Activated T-helper 1 cell treated with anti-CD3 and anti-CD28 coated beads, Interleukin-12 subunit alpha, Interleukin-12 subunit beta, Interleukin-2, Interleukin-4 antibody, amounts not matched to agents 30 ng/mL and 10 ng/mL and 1 ng/mL, durations not matched to agents 14 hours and 24 hours and 36 hours (primary cell): ENCODE data around the gene IL10. TPM values are rescaled to one million over a fixed set of nuclear protein-coding genes. Genes with fewer than 3 reads are reported as not detected.

Experiments
- DNase-seq: peaks from one replicate; pipeline ENCODE4 v3.0.0; 2021; ENCODE audit warnings: low spot score
- H3K27ac Mint-ChIP-seq: one replicate; pipeline ENCODE4 v1.8.0; 2021; ENCODE audit warnings: mild to moderate bottlenecking, mixed read lengths
- H3K27me3 Mint-ChIP-seq: one replicate; pipeline ENCODE4 v1.8.0; 2022; ENCODE audit warnings: mild to moderate bottlenecking, moderate library complexity, mixed read lengths; ENCODE audit not compliant: insufficient read depth
- H3K36me3 Mint-ChIP-seq: one replicate; pipeline ENCODE4 v1.8.0; 2021; ENCODE audit warnings: low read depth, mixed read lengths
- H3K4me1 Mint-ChIP-seq: one replicate; pipeline ENCODE4 v1.8.0; 2021; ENCODE audit warnings: low read depth, mixed read lengths
- H3K4me3 Mint-ChIP-seq: one replicate; pipeline ENCODE4 v1.8.0; 2021; ENCODE audit warnings: mild to moderate bottlenecking, moderate library complexity, mixed read lengths
- H3K9me3 Mint-ChIP-seq: one replicate; pipeline ENCODE4 v1.8.0; 2021; ENCODE audit warnings: mixed read lengths
- intact Hi-C: fragments of 100-400 bp; cut with micrococcal nuclease; formaldehyde crosslinking; loops from one replicate; pipeline ENCODE4 v1.15.1; 2024
- total RNA-seq: library from RNA; stranded (reverse); gene quantifications from 2 replicates; pipeline ENCODE4 v1.2.3, GENCODE V29; 2022

The IL10 gene
- total RNA-seq, 1 donor from 2014 or later, result 4.4 TPM

GRCh38 chr1:206801467-206801866, 29.2 kb upstream of the IL10 start:
- Mint-ChIP-seq H3K36me3 (peaks cover 2% of the 10 kb centered on the region), H3K9me3 (no peaks in the 10 kb centered on the region), H3K27me3 (peaks cover 23% of the 10 kb centered on the region), H3K4me3 (peak overlapping the region; percentile 2), H3K27ac (peak overlapping the region; percentile 31), H3K4me1 (peaks cover 87% of the 10 kb centered on the region)
- intact Hi-C loops, result loop anchor here (5.0 to 10.0 kb wide), 3 partner anchors 244 to 611 kb away; partner anchors contain the start of gene RASSF5
- no peak for DNase-seq

GRCh38 chr1:206800891-206801290, 28.6 kb upstream of the IL10 start:
- no peak for DNase-seq
- no peaks in the 10 kb centered on the region for H3K9me3 Mint-ChIP-seq
- peaks cover 89% of the 10 kb centered on the region for H3K4me1 Mint-ChIP-seq
- peaks cover 23% of the 10 kb centered on the region for H3K27me3 Mint-ChIP-seq
- H3K27ac Mint-ChIP-seq, result no peak overlapping the region
- no peak overlapping the region for H3K4me3 Mint-ChIP-seq
- intact Hi-C loops, result loop anchor here (5.0 to 10.0 kb wide), 3 partner anchors 244 to 611 kb away; partner anchors contain the start of gene RASSF5
- peaks cover 2% of the 10 kb centered on the region for H3K36me3 Mint-ChIP-seq

- peaks cover 87% of the 10 kb centered on the region for H3K4me1 Mint-ChIP-seq
- H3K27ac Mint-ChIP-seq, result peak overlapping the region; percentile 15
- no peak overlapping the region for H3K4me3 Mint-ChIP-seq
- intact Hi-C loops, result loop anchor here (5.0 to 10.0 kb wide), 3 partner anchors 243 to 612 kb away; partner anchors contain the start of gene RASSF5
- H3K9me3 Mint-ChIP-seq, result no peaks in the 10 kb centered on the region
- H3K27me3 Mint-ChIP-seq, result peaks cover 25% of the 10 kb centered on the region
- H3K36me3 Mint-ChIP-seq, result peaks cover 2% of the 10 kb centered on the region
- DNase-seq, result no peak
Observed at GRCh38 chr1:206800411-206800810, 28.1 kb upstream of the IL10 start.

GRCh38 chr1:206799311-206799710, 27.0 kb upstream of the IL10 start:
- intact Hi-C loops, result no loop called here
- H3K27ac Mint-ChIP-seq, result no peak overlapping the region
- peaks cover 28% of the 10 kb centered on the region for H3K27me3 Mint-ChIP-seq
- H3K9me3 Mint-ChIP-seq, result no peaks in the 10 kb centered on the region
- H3K4me3 Mint-ChIP-seq, result no peak overlapping the region
- no peak for DNase-seq
- H3K36me3 Mint-ChIP-seq, result peaks cover 5% of the 10 kb centered on the region
- H3K4me1 Mint-ChIP-seq, result peaks cover 87% of the 10 kb centered on the region

GRCh38 chr1:206798384-206798996, 26.2 kb upstream of the IL10 start:
- intact Hi-C loops, result no loop called here
- H3K4me1 Mint-ChIP-seq, result peaks cover 86% of the 10 kb centered on the region
- H3K4me3 Mint-ChIP-seq, result no peak overlapping the region
- H3K27ac Mint-ChIP-seq, result peak overlapping the region; percentile 77
- DNase-seq, result no peak
- no peaks in the 10 kb centered on the region for H3K9me3 Mint-ChIP-seq
- peaks cover 5% of the 10 kb centered on the region for H3K36me3 Mint-ChIP-seq
- H3K27me3 Mint-ChIP-seq, result peaks cover 28% of the 10 kb centered on the region

- H3K4me1 Mint-ChIP-seq, result peaks cover 80% of the 10 kb centered on the region
- H3K9me3 Mint-ChIP-seq, result no peaks in the 10 kb centered on the region
- H3K27me3 Mint-ChIP-seq, result peaks cover 28% of the 10 kb centered on the region
- no peak overlapping the region for H3K27ac Mint-ChIP-seq
- DNase-seq, result no peak
- intact Hi-C loops, result no loop called here
- no peak overlapping the region for H3K4me3 Mint-ChIP-seq
- H3K36me3 Mint-ChIP-seq, result peaks cover 5% of the 10 kb centered on the region
Observed at GRCh38 chr1:206797534-206798383, 25.5 kb upstream of the IL10 start.

GRCh38 chr1:206796981-206797402, 24.7 kb upstream of the IL10 start:
- Mint-ChIP-seq H3K36me3 (peaks cover 5% of the 10 kb centered on the region), H3K27me3 (peaks cover 23% of the 10 kb centered on the region), H3K27ac (no peak overlapping the region), H3K9me3 (no peaks in the 10 kb centered on the region), H3K4me3 (no peak overlapping the region), H3K4me1 (peaks cover 80% of the 10 kb centered on the region)
- DNase-seq, result no peak
- intact Hi-C loops, result no loop called here

- no peak for DNase-seq
- intact Hi-C loops, result no loop called here
- Mint-ChIP-seq H3K36me3 (peaks cover 5% of the 10 kb centered on the region), H3K27me3 (peaks cover 16% of the 10 kb centered on the region), H3K9me3 (no peaks in the 10 kb centered on the region), H3K4me3 (no peak overlapping the region), H3K27ac (no peak overlapping the region), H3K4me1 (peaks cover 80% of the 10 kb centered on the region)
Observed at GRCh38 chr1:206796116-206796515, 23.8 kb upstream of the IL10 start.

- H3K27ac Mint-ChIP-seq, result peak overlapping the region; percentile 74
- peaks cover 87% of the 10 kb centered on the region for H3K4me1 Mint-ChIP-seq
- H3K36me3 Mint-ChIP-seq, result peaks cover 3% of the 10 kb centered on the region
- DNase-seq, result no peak
- H3K27me3 Mint-ChIP-seq, result peaks cover 13% of the 10 kb centered on the region
- intact Hi-C loops, result loop anchor here (1.0 kb wide), 2 partner anchors 8 to 9 kb away; no protein-coding TSS in a partner anchor
- H3K4me3 Mint-ChIP-seq, result peak overlapping the region; percentile 19
- no peaks in the 10 kb centered on the region for H3K9me3 Mint-ChIP-seq
Observed at GRCh38 chr1:206794294-206794908, 22.1 kb upstream of the IL10 start.

GRCh38 chr1:206793620-206794019, 21.3 kb upstream of the IL10 start:
- Mint-ChIP-seq H3K27ac (no peak overlapping the region), H3K4me3 (peak overlapping the region; percentile 20), H3K36me3 (peaks cover 3% of the 10 kb centered on the region), H3K4me1 (peaks cover 83% of the 10 kb centered on the region), H3K27me3 (peaks cover 17% of the 10 kb centered on the region), H3K9me3 (no peaks in the 10 kb centered on the region)
- intact Hi-C loops, result loop anchor here (1.0 kb wide), 2 partner anchors 7 to 10 kb away; no protein-coding TSS in a partner anchor
- no peak for DNase-seq

GRCh38 chr1:206792939-206793607, 20.8 kb upstream of the IL10 start:
- Mint-ChIP-seq H3K27me3 (peaks cover 16% of the 10 kb centered on the region), H3K4me1 (peaks cover 80% of the 10 kb centered on the region), H3K4me3 (no peak overlapping the region), H3K9me3 (no peaks in the 10 kb centered on the region), H3K27ac (no peak overlapping the region), H3K36me3 (peaks cover 3% of the 10 kb centered on the region)
- DNase-seq, result no peak
- intact Hi-C loops, result no loop called here

GRCh38 chr1:206790502-206791250, 18.4 kb upstream of the IL10 start:
- Mint-ChIP-seq H3K9me3 (no peaks in the 10 kb centered on the region), H3K36me3 (peaks cover 3% of the 10 kb centered on the region), H3K4me3 (peak overlapping the region; percentile 45), H3K4me1 (peaks cover 85% of the 10 kb centered on the region), H3K27me3 (peaks cover 20% of the 10 kb centered on the region), H3K27ac (no peak overlapping the region)
- no peak for DNase-seq
- intact Hi-C loops, result no loop called here
